GM21423 (cell line): ENCODE data around the gene SNX2.
A peak's percentile ranks its signal among the peaks of the same experiment; 100 is the strongest.
"Not testable (repeated sequence)": the region's sequence is repeated elsewhere in the genome, so short reads cannot be mapped to it uniquely, and the experiment has no call there.

ENCODE experiments used
- ATAC-seq: cut with Tn5 transposase; IDR thresholded peaks from one replicate; pipeline ENCODE4 v1.9.1; 2021; ENCODE audit warnings: mild to moderate bottlenecking, moderate library complexity; ENCODE audit not compliant: unreplicated experiment

Gene SNX2

GRCh38 chr5:122774861-122775549 is at the start of gene SNX2:
Gene SNX2, plus strand, starts transcription at chr5:122775080. Its CDS starts 24 bp downstream, at chr5:122775104.
- peak; percentile 89 for ATAC-seq

- peak; percentile 29 for ATAC-seq
Observed at GRCh38 chr5:122727112-122727541, 47.8 kb upstream of the SNX2 start.

GRCh38 chr5:122730037-122730436 is 44.8 kb upstream of the SNX2 start:
- ATAC-seq = peak; percentile 38

- no peak for ATAC-seq
Observed at GRCh38 chr5:122730456-122730855, 44.4 kb upstream of the SNX2 start.

GRCh38 chr5:122736086-122736845 is 38.6 kb upstream of the SNX2 start:
- ATAC-seq = peak; percentile 99

- no peak for ATAC-seq
Observed at GRCh38 chr5:122738088-122738487, 36.8 kb upstream of the SNX2 start.

- no peak for ATAC-seq
Observed at GRCh38 chr5:122741681-122742080, 33.2 kb upstream of the SNX2 start.

GRCh38 chr5:122743261-122743660 is 31.6 kb upstream of the SNX2 start:
- ATAC-seq = no peak

- ATAC-seq = no peak
Observed at GRCh38 chr5:122745597-122745996, 29.3 kb upstream of the SNX2 start.

- no peak for ATAC-seq
Observed at GRCh38 chr5:122749886-122750285, 25.0 kb upstream of the SNX2 start.

GRCh38 chr5:122751293-122751782 is 23.5 kb upstream of the SNX2 start:
- ATAC-seq = no peak

GRCh38 chr5:122753500-122753899 is 21.4 kb upstream of the SNX2 start:
- ATAC-seq = no peak

- no peak for ATAC-seq
Observed at GRCh38 chr5:122755783-122756182, 19.1 kb upstream of the SNX2 start.

GRCh38 chr5:122756264-122756911 is 18.5 kb upstream of the SNX2 start:
- ATAC-seq = peak; percentile 76

- peak; percentile 48 for ATAC-seq
Observed at GRCh38 chr5:122757285-122757684, 17.6 kb upstream of the SNX2 start.

GRCh38 chr5:122759241-122760070 is 15.4 kb upstream of the SNX2 start:
- ATAC-seq = no peak

- no peak for ATAC-seq
Observed at GRCh38 chr5:122760236-122760635, 14.6 kb upstream of the SNX2 start.

GRCh38 chr5:122761115-122761514 is 13.8 kb upstream of the SNX2 start:
- ATAC-seq = no peak

- not testable (repeated sequence) for ATAC-seq
Observed at GRCh38 chr5:122761896-122762295, 13.0 kb upstream of the SNX2 start.

- ATAC-seq = no peak
Observed at GRCh38 chr5:122766130-122766529, 8.8 kb upstream of the SNX2 start.

- ATAC-seq = no peak
Observed at GRCh38 chr5:122770477-122770876, 4.4 kb upstream of the SNX2 start.
